GM12872 (cell line): ENCODE measurements around the gene KIRREL2.

Experiments
- CTCF ChIP-seq: IDR thresholded peaks from 3 replicates; pipeline ENCODE4 v1.5.1; 2011; ENCODE audit warnings: low read depth, mild to moderate bottlenecking, low read length, moderate library complexity; ENCODE audit not compliant: insufficient read depth

KIRREL2 gene

DNA sequence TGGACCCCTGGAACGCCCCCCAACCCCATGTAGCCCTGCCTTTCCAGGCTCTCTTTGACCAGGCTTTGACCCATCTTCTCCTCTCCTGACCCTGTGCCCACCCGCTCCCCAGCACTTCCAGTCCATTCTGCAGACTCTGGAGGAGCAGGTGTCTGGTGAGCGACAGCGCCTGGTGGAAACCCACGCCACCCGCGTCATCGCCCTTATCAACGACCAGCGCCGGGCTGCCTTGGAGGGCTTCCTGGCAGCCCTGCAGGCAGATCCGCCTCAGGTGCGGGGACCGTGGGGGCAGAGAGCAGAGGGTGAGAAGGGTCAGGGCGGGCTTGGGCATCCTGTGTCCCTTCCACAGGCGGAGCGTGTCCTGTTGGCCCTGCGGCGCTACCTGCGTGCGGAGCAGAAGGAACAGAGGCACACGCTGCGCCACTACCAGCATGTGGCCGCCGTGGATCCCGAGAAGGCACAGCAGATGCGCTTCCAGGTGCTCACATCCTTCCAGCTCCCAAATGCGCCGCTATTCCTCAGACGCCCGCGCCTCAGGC, 17.8 kb downstream of the KIRREL2 start:
- no peak for TF ChIP-seq CTCF

GRCh38 chr19:35879068-35879467, 22.4 kb downstream of the KIRREL2 start:
- TF ChIP-seq CTCF = no peak

- TF ChIP-seq CTCF = no peak
Observed at GRCh38 chr19:35879770-35880317, 23.1 kb downstream of the KIRREL2 start.

- TF ChIP-seq CTCF = peak; percentile 43
Observed at GRCh38 chr19:35882114-35882832, 25.6 kb downstream of the KIRREL2 start.

DNA sequence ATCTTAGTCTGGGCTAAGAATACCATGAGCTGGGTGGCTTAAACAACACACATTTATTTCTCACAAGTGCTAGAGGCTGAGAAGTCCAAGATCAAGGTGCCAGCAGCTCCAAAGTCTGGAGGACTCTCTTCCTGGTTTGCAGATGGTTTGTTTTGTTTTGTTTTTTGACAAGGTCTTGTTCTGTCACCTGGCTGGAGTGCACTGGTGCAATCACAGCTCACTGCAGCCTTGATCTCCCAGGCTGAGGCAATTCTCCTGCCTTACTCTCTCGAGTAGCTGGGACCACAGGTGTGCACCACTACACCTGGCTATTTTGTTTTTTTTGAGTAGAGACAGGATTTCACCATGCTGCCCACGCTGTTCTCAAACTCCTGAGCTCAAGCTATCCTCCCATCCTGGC, 27.2 kb downstream of the KIRREL2 start:
- TF ChIP-seq CTCF = no peak

GRCh38 chr19:35885225-35885738, 28.6 kb downstream of the KIRREL2 start:
- TF ChIP-seq CTCF = no peak

DNA sequence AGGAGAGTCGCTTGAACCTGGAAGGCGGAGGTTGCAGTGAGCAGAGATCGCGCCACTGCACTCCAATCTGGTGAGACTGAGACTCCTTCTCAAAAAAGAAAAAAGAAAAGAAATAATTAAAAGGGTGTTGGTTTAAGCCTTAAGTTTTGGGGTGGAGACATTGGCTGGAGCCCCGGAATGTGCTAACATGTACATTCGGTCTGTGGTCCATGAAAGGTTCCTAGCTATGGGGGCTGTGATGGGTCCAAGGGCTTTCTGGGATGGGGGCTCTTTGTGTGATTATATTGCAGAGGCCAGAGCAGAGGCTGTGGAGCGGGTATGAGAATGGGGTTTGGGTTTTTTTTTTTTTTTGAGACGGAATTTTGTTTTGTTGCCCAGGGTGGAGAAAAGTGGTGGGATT, 29.2 kb downstream of the KIRREL2 start:
- no peak for TF ChIP-seq CTCF
